GM12891 (cell line): ENCODE results near the gene ZNF441.

Source experiments
- PAX5 ChIP-seq: IDR thresholded peaks from 2 replicates; pipeline ENCODE4 v1.6.1; 2011; ENCODE audit warnings: low read length, moderate library complexity, mild to moderate bottlenecking; ENCODE audit not compliant: insufficient read depth, severe bottlenecking
- POLR2A ChIP-seq: IDR thresholded peaks from 2 replicates; pipeline ENCODE4 v1.6.1; 2011; ENCODE audit warnings: low read depth, low read length, control low read depth
- POLR2AphosphoS5 ChIP-seq: IDR thresholded peaks from 2 replicates; pipeline ENCODE4 v1.6.1; 2011; ENCODE audit warnings: low read depth, low read length, control low read depth
- POU2F2 ChIP-seq: IDR thresholded peaks from 2 replicates; pipeline ENCODE4 v1.6.1; 2011; ENCODE audit warnings: low read depth, mild to moderate bottlenecking, control low read depth, low read length, moderate library complexity
- SPI1 ChIP-seq: IDR thresholded peaks from 2 replicates; pipeline ENCODE4 v1.6.1; 2011; ENCODE audit warnings: low read depth, low read length, control low read depth
- TAF1 ChIP-seq: IDR thresholded peaks from 2 replicates; pipeline ENCODE4 v1.6.1; 2011; ENCODE audit warnings: low read depth, low read length, control low read depth

- TF ChIP-seq POLR2AphosphoS5 = no peak
- no peak for TF ChIP-seq POLR2A
- TF ChIP-seq TAF1 = no peak
- TF ChIP-seq SPI1 = no peak
- TF ChIP-seq PAX5 = no peak
- TF ChIP-seq POU2F2 = no peak
These were observed 3.7 kb upstream of the ZNF441 start for GRCh38 chr19:11763117-11763516.
